Measurements from ENCODE around the gene COMT. TPM values are rescaled to one million over a fixed set of nuclear protein-coding genes. Genes with fewer than 3 reads are reported as not detected.

Gene COMT
- total and polyA plus RNA-seq, 9 of the 15 experiments (the other 6 are each of a cell fraction or from before 2014, with no cell fraction given): 12.5 to 351 (median 155) TPM

GRCh38 chr22:19900707-19901436 lies 40.7 kb upstream of the COMT start:
- CTCF ChIA-PET (ENCODE audit: low intra/inter-chr PET ratio): no interaction called here
- POLR2A ChIA-PET: interaction anchor here (0.6 to 11.2 kb wide), 16 partner anchors 10 to 315 kb away, joined by 3 to 141 read pairs (median 4); no protein-coding TSS in a partner anchor
- peaks cover 12% of the 10 kb centered on the region for H4K20me1 ChIP-seq (replicated peaks; ENCODE audit: control insufficient read depth, insufficient read depth, low read length)
- no peak for TF ChIP-seq MXI1 (IDR thresholded peaks at IDR 0.05; ENCODE audit: low read depth, low read length)
- TF ChIP-seq ZNF384 (IDR thresholded peaks at IDR 0.05; ENCODE audit: low read depth, low read length): no peak
- no peak for TF ChIP-seq HOMEZ (CRISPR knock-in tag; IDR thresholded peaks at IDR 0.05)
- TF ChIP-seq YY1 (IDR thresholded peaks at IDR 0.05; ENCODE audit: borderline replicate concordance in 1 of 3, control insufficient read depth in 1 of 3, extremely low read depth in 1 of 3, insufficient read depth in 3 of 3, insufficient read length in 1 of 3, insufficient replicate concordance in 2 of 3, low read depth in 1 of 3, low read length in 2 of 3): no peak
- 0 out of 2 replicates have a peak, but pooled peaks have one; percentile 6 for TF ChIP-seq RBFOX2 (IDR thresholded peaks at IDR 0.05; ENCODE audit: low read depth, low read length)
- peak; percentile 15 for TF ChIP-seq WHSC1 (IDR thresholded peaks at IDR 0.05; ENCODE audit: low read length)
- TF ChIP-seq HDAC1 (IDR thresholded peaks at IDR 0.05): no peak
- no peak for TF ChIP-seq GATAD2B (IDR thresholded peaks at IDR 0.05; ENCODE audit: borderline replicate concordance)
- no peak for TF ChIP-seq ZBTB1 (CRISPR knock-in tag; IDR thresholded peaks at IDR 0.05; ENCODE audit: borderline replicate concordance, low read depth)
- no peak for TF ChIP-seq MECOM (CRISPR knock-in tag; IDR thresholded peaks at IDR 0.05)
- TF ChIP-seq RB1 (IDR thresholded peaks at IDR 0.05; ENCODE audit: low read depth): no peak
- TF ChIP-seq SIRT6 (IDR thresholded peaks at IDR 0.05; ENCODE audit: low read depth, low read length): no peak
- no peak for TF ChIP-seq THRB (CRISPR knock-in tag; conservative IDR thresholded peaks at IDR 0.05)
- TF ChIP-seq GTF2F1 (IDR thresholded peaks at IDR 0.05; ENCODE audit: low read depth, low read length): no peak
- no peak for TF ChIP-seq ESRRB (CRISPR knock-in tag; IDR thresholded peaks at IDR 0.05; ENCODE audit: borderline replicate concordance)
- TF ChIP-seq POLR2G (IDR thresholded peaks at IDR 0.05; ENCODE audit: low read depth, low read length): peak; percentile 31; the same call in 1 of the 2 replicates
- TF ChIP-seq EHMT2 (IDR thresholded peaks at IDR 0.05): no peak
- no peak for TF ChIP-seq NFATC3 (IDR thresholded peaks at IDR 0.05)
- no peak for TF ChIP-seq CBFA2T3 (IDR thresholded peaks at IDR 0.05)
- no peak for TF ChIP-seq KLF10 (CRISPR knock-in tag; IDR thresholded peaks at IDR 0.05)
- no peak for TF ChIP-seq MCM2 (IDR thresholded peaks at IDR 0.05; ENCODE audit: low read depth)
- no peak for TF ChIP-seq SMAD1 (IDR thresholded peaks at IDR 0.05; ENCODE audit: low read depth, low read length, partially characterized antibody)

More at GRCh38 chr22:19900707-19901436, 40.7 kb upstream of the COMT start:
- ATAC-seq (no peak), FAIRE-seq (no peak), DNase-seq (ENCODE audit: extremely low read depth in 1 of 4, low spot score in 3 of 4) (no peak)
- Histone ChIP-seq H3K27ac (ENCODE audit: extremely low read depth, low read depth, low read length) (no peak overlapping the region), H3K4me3 (no peak overlapping the region), H3K4me2 (ENCODE audit: insufficient read depth, low read length) (no peak overlapping the region), H3K9me3 (replicated peaks; ENCODE audit: control insufficient read depth, insufficient read depth, low read depth, low read length) (no peaks in the 10 kb centered on the region), H2AFZ (ENCODE audit: low read depth, low read length) (no peak overlapping the region), H3K79me2 (ENCODE audit: control insufficient read depth, insufficient read depth, low read length) (no peaks in the 10 kb centered on the region), H3K9me1 (ENCODE audit: control insufficient read depth, insufficient read depth, low read length) (no peaks in the 10 kb centered on the region), H3K9ac (ENCODE audit: insufficient read depth in 1 of 2, low read depth in 2 of 2, low read length in 2 of 2) (peak overlapping the region in 1 of 2 experiments; percentile 26; a peak in 2 of 4 replicates), H3K36me3 (ENCODE audit: control insufficient read depth, insufficient read depth, low read length) (peaks cover 13% of the 10 kb centered on the region; the same call in 2 of the 3 replicates), H3K27me3 (ENCODE audit: control insufficient read depth in 2 of 2, insufficient read depth in 2 of 2, low read length in 2 of 2) (no peaks in the 10 kb centered on the region), H3K4me1 (replicated peaks in 1 of 2; ENCODE audit: control insufficient read depth in 2 of 2, insufficient read depth in 2 of 2, low read length in 2 of 2) (peaks cover 0 to 52% of the 10 kb centered on the region in 2 experiments; a peak in 2 of 5 replicates)
- in situ Hi-C loops (cut with MboI): no loop called here
- 58% methylated on average over 13 of the region's 13 CpGs for WGBS (ENCODE audit: insufficient coverage, low coverage, missing lambda C conversion rate)
- intact Hi-C loops (cut with micrococcal nuclease): no loop called here
- BruUV-seq (replicated peaks): no TSS peak
